Vagina (tissue), 2 donors: ENCODE results near the gene USP53. TPM values are rescaled to one million over a fixed set of nuclear protein-coding genes. Genes with fewer than 3 reads are reported as not detected.

ENCODE experiments used
- DNase-seq, 2 donors: peaks; one replicate each; pipeline ENCODE4 v3.0.0-alpha.2; 2017; ENCODE audit errors: extremely low spot score in 2 of 2
- H3K27ac ChIP-seq: fragments of 200-600 bp; sonication (generic); one replicate; pipeline ENCODE4 v1.5.1; 2019
- H3K27me3 ChIP-seq: fragments of 200-600 bp; sonication (generic); one replicate; pipeline ENCODE4 v1.5.1; 2019
- H3K36me3 ChIP-seq, 2 donors: fragments of 200-600 bp; sonication (generic); one replicate each; pipeline ENCODE4 v1.5.1; 2017 to 2019
- H3K4me1 ChIP-seq: fragments of 200-600 bp; sonication (generic); one replicate; pipeline ENCODE4 v1.5.1; 2019
- H3K4me3 ChIP-seq, 2 donors: fragments of 200-600 bp; sonication (generic); 1 replicate in 1 of 2; 2 replicates in 1 of 2; pipeline ENCODE4 v1.5.1; 2016 to 2019
- H3K9me3 ChIP-seq: fragments of 200-600 bp; sonication (generic); one replicate; pipeline ENCODE4 v1.5.1; 2019
- CTCF ChIP-seq, 3 experiments: fragments of 450-650 bp in 2 of 3; fragments of 200-600 bp in 1 of 3; sonication (generic) in 1 of 3; IDR thresholded peaks; one replicate each; pipeline ENCODE4 v1.5.1; 2017 to 2019; ENCODE audit warnings: antibody characterized with exemption in 3 of 3, mild to moderate bottlenecking in 2 of 3, moderate library complexity in 2 of 3
- POLR2A ChIP-seq, 2 donors: fragments of 450-650 bp; IDR thresholded peaks; one replicate each; pipeline ENCODE4 v1.6.1; 2017; ENCODE audit warnings: antibody characterized with exemption in 2 of 2, mild to moderate bottlenecking in 2 of 2, moderate library complexity in 2 of 2
- POLR2AphosphoS5 ChIP-seq, 2 donors: sonication (generic); formaldehyde crosslinking; IDR thresholded peaks; one replicate each; pipeline ENCODE4 v1.9.0; 2017; ENCODE audit warnings: antibody characterized with exemption in 2 of 2, mild to moderate bottlenecking in 2 of 2, low read depth in 1 of 2; ENCODE audit not compliant: insufficient read depth in 1 of 2
- intact Hi-C: fragments of 100-400 bp; cut with DNase I; formaldehyde crosslinking; loops from one replicate; pipeline ENCODE4 v1.15.1; 2023
- total RNA-seq: library from RNA; depleted of rRNA; stranded (reverse); fragments of >200 nt; gene quantifications from one replicate; pipeline ENCODE4 v1.2.3, GENCODE V29; 2016

The USP53 gene
- total RNA-seq, 1 donor from 2014 or later: 53.5 TPM

DNA sequence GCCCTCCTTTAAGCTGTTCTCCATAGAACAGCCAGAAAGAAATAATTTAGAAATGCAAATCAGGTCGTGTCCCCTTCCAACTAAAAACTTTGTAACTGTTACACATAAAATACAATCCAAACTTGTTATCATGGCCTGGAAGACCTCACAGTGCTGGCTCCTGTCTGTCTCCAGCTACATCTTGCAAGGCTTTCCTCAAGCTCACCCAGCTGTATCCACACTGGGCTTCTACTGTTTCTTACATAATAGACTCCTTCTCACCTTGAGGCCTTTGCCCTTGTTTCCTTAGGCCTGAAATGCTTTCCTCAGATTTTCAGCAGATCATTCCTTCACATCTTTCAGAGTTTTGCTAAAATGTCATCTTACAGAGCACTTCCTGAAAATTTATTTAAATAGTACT is 33.5 kb upstream of the USP53 start:
- Histone ChIP-seq H3K9me3 (no peaks in the 10 kb centered on the region), H3K27ac (no peak overlapping the region), H3K4me3 (no peak overlapping the region), H3K4me1 (no peaks in the 10 kb centered on the region), H3K27me3 (no peaks in the 10 kb centered on the region), H3K36me3 (no peaks in the 10 kb centered on the region)
- intact Hi-C loops: no loop called here
- DNase-seq: no peak
- TF ChIP-seq CTCF (IDR thresholded peaks at IDR 0.05) (no peak), POLR2A (IDR thresholded peaks at IDR 0.05) (no peak), POLR2AphosphoS5 (IDR thresholded peaks at IDR 0.05; ENCODE audit: insufficient read depth in 1 of 2, low read depth in 1 of 2) (no peak)

- intact Hi-C loops: no loop called here
- Histone ChIP-seq H3K27me3 (no peaks in the 10 kb centered on the region), H3K9me3 (no peaks in the 10 kb centered on the region), H3K27ac (no peak overlapping the region), H3K4me1 (no peaks in the 10 kb centered on the region), H3K36me3 (no peaks in the 10 kb centered on the region), H3K4me3 (no peak overlapping the region)
- DNase-seq: no peak
- TF ChIP-seq POLR2A (IDR thresholded peaks at IDR 0.05) (no peak), CTCF (IDR thresholded peaks at IDR 0.05) (no peak), POLR2AphosphoS5 (IDR thresholded peaks at IDR 0.05; ENCODE audit: insufficient read depth in 1 of 2, low read depth in 1 of 2) (no peak)
These were observed 28.4 kb upstream of the USP53 start for GRCh38 chr4:119184128-119184527.

GRCh38 chr4:119189638-119190037 is 22.9 kb upstream of the USP53 start:
- intact Hi-C loops: no loop called here
- H3K9me3 ChIP-seq: no peaks in the 10 kb centered on the region
- TF ChIP-seq POLR2AphosphoS5 (IDR thresholded peaks at IDR 0.05; ENCODE audit: insufficient read depth in 1 of 2, low read depth in 1 of 2) (peak in 1 of 2 donors; percentile 25), CTCF (IDR thresholded peaks at IDR 0.05) (no peak), POLR2A (IDR thresholded peaks at IDR 0.05) (no peak)
- H3K4me3 ChIP-seq: no peak overlapping the region
- no peaks in the 10 kb centered on the region for H3K36me3 ChIP-seq
- no peaks in the 10 kb centered on the region for H3K27me3 ChIP-seq
- peak overlapping the region; percentile 25 for H3K27ac ChIP-seq
- DNase-seq: no peak
- H3K4me1 ChIP-seq: peaks cover 13% of the 10 kb centered on the region

GRCh38 chr4:119190354-119190753 is 22.2 kb upstream of the USP53 start:
- H3K27me3 ChIP-seq: no peaks in the 10 kb centered on the region
- H3K4me3 ChIP-seq: no peak overlapping the region
- H3K36me3 ChIP-seq: no peaks in the 10 kb centered on the region
- no peaks in the 10 kb centered on the region for H3K9me3 ChIP-seq
- TF ChIP-seq POLR2AphosphoS5 (IDR thresholded peaks at IDR 0.05; ENCODE audit: insufficient read depth in 1 of 2, low read depth in 1 of 2) (no peak), POLR2A (IDR thresholded peaks at IDR 0.05) (no peak), CTCF (IDR thresholded peaks at IDR 0.05) (no peak)
- no peak for DNase-seq
- intact Hi-C loops: no loop called here
- H3K27ac ChIP-seq: peak overlapping the region; percentile 10
- peaks cover 13% of the 10 kb centered on the region for H3K4me1 ChIP-seq

DNA sequence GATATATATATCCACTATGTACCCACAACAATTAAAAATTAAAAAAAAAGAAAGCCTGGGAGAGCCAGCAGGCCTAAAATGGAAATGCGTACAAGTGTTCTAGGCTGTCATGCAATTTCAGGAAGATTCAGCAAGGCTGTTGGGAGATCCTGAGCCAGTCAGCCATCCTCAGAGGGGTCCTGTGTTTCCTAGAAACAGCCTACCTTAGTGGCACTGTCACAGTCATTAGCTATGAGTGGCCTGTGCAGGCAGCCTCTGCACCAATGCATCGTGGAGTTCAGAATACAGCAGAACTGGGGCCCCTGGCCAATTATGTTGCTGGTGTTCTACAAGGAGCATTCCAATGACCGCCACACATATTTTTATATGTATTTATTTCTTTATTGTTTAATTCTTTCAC is 21.0 kb upstream of the USP53 start:
- Histone ChIP-seq H3K36me3 (no peaks in the 10 kb centered on the region), H3K4me1 (peaks cover 13% of the 10 kb centered on the region), H3K9me3 (no peaks in the 10 kb centered on the region), H3K4me3 (no peak overlapping the region), H3K27me3 (no peaks in the 10 kb centered on the region), H3K27ac (no peak overlapping the region)
- intact Hi-C loops: no loop called here
- TF ChIP-seq CTCF (IDR thresholded peaks at IDR 0.05): no peak
- no peak for TF ChIP-seq POLR2A (IDR thresholded peaks at IDR 0.05)
- no peak for TF ChIP-seq POLR2AphosphoS5 (IDR thresholded peaks at IDR 0.05; ENCODE audit: insufficient read depth in 1 of 2, low read depth in 1 of 2)
- no peak for DNase-seq
